Measurements from ENCODE around the gene KRTAP4-11.
A peak's percentile ranks its signal among the peaks of the same experiment; 100 is the strongest.
"Not testable (repeated sequence)": the region's sequence is repeated elsewhere in the genome, so short reads cannot be mapped to it uniquely, and the experiment has no call there.

KRTAP4-11 gene

DNA sequence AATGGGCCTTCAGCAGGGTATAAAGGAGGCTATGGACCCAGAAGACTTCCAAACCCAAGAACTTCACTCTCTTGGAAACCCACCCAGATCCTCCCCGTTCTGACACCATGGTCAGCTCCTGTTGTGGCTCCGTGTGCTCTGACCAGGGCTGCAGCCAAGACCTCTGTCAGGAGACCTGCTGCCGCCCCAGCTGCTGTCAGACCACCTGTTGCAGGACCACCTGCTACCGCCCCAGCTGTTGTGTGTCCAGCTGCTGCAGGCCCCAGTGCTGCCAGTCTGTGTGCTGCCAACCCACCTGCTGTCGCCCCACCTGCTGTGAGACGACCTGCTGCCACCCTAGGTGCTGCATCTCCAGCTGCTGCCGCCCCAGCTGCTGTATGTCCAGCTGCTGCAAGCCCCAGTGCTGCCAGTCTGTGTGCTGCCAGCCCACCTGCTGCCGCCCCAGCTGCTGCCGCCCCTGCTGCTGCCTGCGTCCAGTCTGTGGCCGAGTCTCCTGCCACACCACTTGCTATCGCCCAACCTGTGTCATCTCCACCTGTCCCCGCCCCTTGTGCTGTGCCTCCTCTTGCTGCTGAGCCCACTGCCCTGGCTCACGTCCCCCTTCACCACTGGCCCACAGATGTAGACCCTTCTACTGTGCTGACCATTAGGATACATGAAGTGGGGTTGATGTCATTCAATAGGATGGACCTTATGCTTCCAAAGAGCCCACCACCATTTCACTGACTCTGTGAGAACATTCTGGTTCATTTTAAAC is 33.9 kb downstream of the KRTAP4-11 start, which contains the start of gene KRTAP4-7:
Gene KRTAP4-7, plus strand, starts transcription at position 51 of the 757 bp plus-strand sequence. Its CDS starts 57 bp downstream, at position 108.
- not testable (repeated sequence) for DNase-seq (ENCODE audit: low spot score)

- not testable (repeated sequence) for DNase-seq (ENCODE audit: low spot score)
These were observed 34.7 kb downstream of the KRTAP4-11 start for GRCh38 chr17:41083427-41083826.

DNA sequence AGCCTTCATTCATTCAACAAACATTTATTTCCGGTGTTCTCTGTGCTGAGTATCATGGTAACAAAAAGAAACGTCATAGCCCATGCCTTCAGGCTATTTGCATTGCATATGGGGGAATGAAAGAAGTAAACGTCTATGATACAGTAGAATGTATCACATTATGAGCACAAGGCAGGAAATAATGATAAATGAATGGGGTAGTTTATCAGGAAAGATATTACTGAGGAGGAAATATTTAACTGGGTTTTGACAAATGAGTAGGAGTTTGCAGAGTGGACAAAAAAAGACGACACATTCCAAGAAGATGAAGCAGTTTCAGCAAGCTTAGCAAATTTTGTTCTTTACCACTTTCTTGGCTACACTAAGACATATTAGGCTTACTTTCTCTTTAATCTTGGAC is 35.5 kb downstream of the KRTAP4-11 start:
- peak; percentile 13 for DNase-seq (ENCODE audit: low spot score)

- no peak for DNase-seq (ENCODE audit: low spot score)
These were observed 41.4 kb downstream of the KRTAP4-11 start for GRCh38 chr17:41076788-41077187.

GRCh38 chr17:41073676-41074075 is 44.5 kb downstream of the KRTAP4-11 start:
- DNase-seq (ENCODE audit: low spot score) = no peak

GRCh38 chr17:41071606-41072360 is 46.4 kb downstream of the KRTAP4-11 start:
- no peak for DNase-seq (ENCODE audit: low spot score)

- no peak for DNase-seq (ENCODE audit: low spot score)
These were observed 49.1 kb downstream of the KRTAP4-11 start for GRCh38 chr17:41069031-41069430.

DNA sequence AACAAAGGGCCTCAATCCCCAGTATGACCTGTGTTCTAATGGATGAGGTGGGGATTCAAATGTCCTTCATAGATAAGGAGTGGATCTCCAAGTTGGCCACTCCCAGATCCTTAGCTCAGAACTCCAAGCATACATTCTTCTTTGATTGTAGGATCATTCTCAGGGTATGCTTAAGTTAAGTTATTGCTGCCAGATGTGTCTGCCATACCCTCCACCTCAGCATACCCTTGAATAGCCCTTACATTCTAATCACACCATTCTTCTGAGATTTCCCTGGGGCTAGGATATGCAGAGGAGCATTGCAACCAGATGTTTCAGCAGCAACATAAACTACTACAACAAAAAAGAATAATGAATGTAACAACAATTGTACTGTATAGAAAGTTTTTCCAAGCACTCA is 50.9 kb downstream of the KRTAP4-11 start:
- DNase-seq (ENCODE audit: low spot score) = peak; percentile 36

All from GM03348 (cell line).